Fibroblast of pulmonary artery (primary cell): ENCODE data around the gene ACSF3.

ENCODE experiments used
- DNase-seq: peaks from one replicate; pipeline ENCODE4 v3.0.0-alpha.2; 2010; ENCODE audit warnings: low read depth
- H3K4me3 ChIP-seq: replicated peaks from 2 replicates; pipeline ENCODE4 v1.5.1; 2011; ENCODE audit warnings: low read depth, mild to moderate bottlenecking, control low read depth, low read length, moderate library complexity
- CTCF ChIP-seq: IDR thresholded peaks from 2 replicates; pipeline ENCODE4 v1.5.1; 2011; ENCODE audit warnings: mild to moderate bottlenecking, control low read depth, low read length, inconsistent platforms; ENCODE audit errors: missing control alignments

Gene ACSF3

GRCh38 chr16:89149386-89149785 is 55.7 kb downstream of the ACSF3 start:
- no peak for DNase-seq
- H3K4me3 ChIP-seq: no peak overlapping the region
- no peak for TF ChIP-seq CTCF

GRCh38 chr16:89150090-89150835 is 56.6 kb downstream of the ACSF3 start:
- no peak for TF ChIP-seq CTCF
- no peak overlapping the region for H3K4me3 ChIP-seq
- DNase-seq: no peak

GRCh38 chr16:89150981-89151380 is 57.3 kb downstream of the ACSF3 start:
- H3K4me3 ChIP-seq: no peak overlapping the region
- DNase-seq: no peak
- TF ChIP-seq CTCF: no peak

GRCh38 chr16:89152831-89153700 is 59.4 kb downstream of the ACSF3 start:
- no peak for TF ChIP-seq CTCF
- no peak overlapping the region for H3K4me3 ChIP-seq
- DNase-seq: no peak

GRCh38 chr16:89153848-89154271 is 60.2 kb downstream of the ACSF3 start:
- no peak for TF ChIP-seq CTCF
- no peak for DNase-seq
- no peak overlapping the region for H3K4me3 ChIP-seq

- TF ChIP-seq CTCF: no peak
Observed at GRCh38 chr16:89154390-89155183, 60.9 kb downstream of the ACSF3 start.

More at GRCh38 chr16:89154390-89155183, 60.9 kb downstream of the ACSF3 start:
- H3K4me3 ChIP-seq: no peak overlapping the region
- DNase-seq: no peak
